ENCODE measurements around the gene RNF213. TPM values are rescaled to one million over a fixed set of nuclear protein-coding genes. Genes with fewer than 3 reads are reported as not detected.

The RNF213 gene
- total and polyA plus RNA-seq, 10 of the 15 experiments (the other 5 are each of a cell fraction or from before 2014, with no cell fraction given): 18.6 to 145 (median 65.8) TPM

DNA sequence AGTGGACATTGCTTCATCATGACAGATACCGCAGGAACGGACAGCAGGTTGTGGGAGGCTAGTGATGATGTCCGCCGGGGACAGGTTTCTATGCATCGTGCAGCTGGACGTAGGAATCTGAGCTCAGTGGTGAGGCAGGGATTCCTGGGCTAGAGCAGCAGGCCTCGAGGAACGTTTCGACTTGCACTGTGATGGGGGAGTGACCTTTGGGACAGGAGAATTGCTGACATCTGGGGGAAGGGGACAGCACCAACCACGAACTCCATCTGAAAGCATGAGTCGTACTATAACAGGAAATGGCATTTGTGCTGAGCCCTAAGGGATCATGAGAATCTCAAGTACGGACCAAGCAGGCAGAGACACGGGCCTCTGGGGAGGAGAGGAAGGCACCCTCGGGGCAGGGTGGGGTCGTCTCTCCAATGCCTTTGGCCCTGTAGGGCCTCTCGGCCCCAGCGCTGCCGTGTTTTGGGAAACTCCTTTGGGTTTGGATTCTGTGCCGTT lies 88.5 kb downstream of the RNF213 start (continued):
- no peak for TF ChIP-seq PBX3 (IDR thresholded peaks at IDR 0.05; ENCODE audit: insufficient replicate concordance, low read depth, low read length)

GRCh38 chr17:80349751-80350150 lies 89.1 kb downstream of the RNF213 start:
- Histone ChIP-seq H3K9me3 (replicated peaks; ENCODE audit: control insufficient read depth, insufficient read depth, low read length) (no peaks in the 10 kb centered on the region), H3K27ac (ENCODE audit: control insufficient read depth, insufficient read depth) (no peak overlapping the region), H3K4me3 (no peak overlapping the region), H4K20me1 (ENCODE audit: control insufficient read depth, insufficient read depth) (no peaks in the 10 kb centered on the region), H3K27me3 (replicated peaks in 1 of 2; ENCODE audit: control insufficient read depth in 2 of 2, insufficient read depth in 2 of 2, low read length in 1 of 2) (no peaks in the 10 kb centered on the region), H3K9ac (ENCODE audit: control insufficient read depth, insufficient read depth, low read length) (no peak overlapping the region), H3K4me2 (ENCODE audit: control insufficient read depth, insufficient read depth) (no peak overlapping the region), H2AFZ (ENCODE audit: control insufficient read depth, low read depth, low read length) (no peak overlapping the region), H3K4me1 (ENCODE audit: control insufficient read depth, insufficient read depth, low read length) (no peaks in the 10 kb centered on the region), H3K36me3 (ENCODE audit: control insufficient read depth in 2 of 2, insufficient read depth in 2 of 2, low read length in 1 of 2) (peaks cover 58 to 62% of the 10 kb centered on the region in 2 experiments), H3K79me2 (ENCODE audit: control insufficient read depth, insufficient read depth, low read length) (no peaks in the 10 kb centered on the region)
- ChIA-PET SMC1A (ENCODE audit: uncharacterized antibody, unreplicated experiment) (interaction anchor here (0.6 kb wide), 1 partner anchor 583 kb away, joined by 4 read pairs; no protein-coding TSS in a partner anchor), RAD21 (ENCODE audit: unreplicated experiment) (no interaction called here), CTCF (interaction anchor here (1.5 kb wide), 1 partner anchor 154 kb away, joined by 4 read pairs; no protein-coding TSS in a partner anchor), POLR2A (no interaction called here)
- FAIRE-seq: no peak
- intact Hi-C loops (cut with micrococcal nuclease; ENCODE audit: unreplicated experiment): no loop called here
- 95% methylated on average over 18 of the region's 18 CpGs for WGBS (ENCODE audit: insufficient coverage, insufficient replicate concordance, low lambda C conversion rate, missing lambda C conversion rate)
- no peak for ATAC-seq
- no peak for TF ChIP-seq ZNF24 (IDR thresholded peaks at IDR 0.05)
- TF ChIP-seq ZNF217 (IDR thresholded peaks at IDR 0.05): no peak
- no peak for TF ChIP-seq BHLHE40 (IDR thresholded peaks at IDR 0.05; ENCODE audit: borderline replicate concordance in 1 of 2, low read depth in 2 of 2, low read length in 1 of 2)
- TF ChIP-seq PBX3 (IDR thresholded peaks at IDR 0.05; ENCODE audit: insufficient replicate concordance, low read depth, low read length): no peak
- in situ Hi-C loops (cut with MboI): no loop called here
- no TSS peak for BruUV-seq (replicated peaks)
- no peak for DNase-seq (ENCODE audit: low read depth, low spot score)

Data from GM12878 (cell line).